Vagina (tissue), 2 donors: Measurements from ENCODE around the gene FREM2.

Experiments used
- POLR2AphosphoS5 ChIP-seq, 2 donors: sonication (generic); formaldehyde crosslinking; IDR thresholded peaks; one replicate each; pipeline ENCODE4 v1.9.0; 2017; ENCODE audit warnings: antibody characterized with exemption in 2 of 2, mild to moderate bottlenecking in 2 of 2, low read depth in 1 of 2; ENCODE audit not compliant: insufficient read depth in 1 of 2
- TF ChIP-seq, protein P1 (sequence below), 3 experiments: fragments of 450-650 bp in 2 of 3; fragments of 200-600 bp in 1 of 3; sonication (generic) in 1 of 3; IDR thresholded peaks; one replicate each; pipeline ENCODE4 v1.5.1; 2017 to 2019; ENCODE audit warnings: antibody characterized with exemption in 3 of 3, mild to moderate bottlenecking in 2 of 3, moderate library complexity in 2 of 3

DNA sequence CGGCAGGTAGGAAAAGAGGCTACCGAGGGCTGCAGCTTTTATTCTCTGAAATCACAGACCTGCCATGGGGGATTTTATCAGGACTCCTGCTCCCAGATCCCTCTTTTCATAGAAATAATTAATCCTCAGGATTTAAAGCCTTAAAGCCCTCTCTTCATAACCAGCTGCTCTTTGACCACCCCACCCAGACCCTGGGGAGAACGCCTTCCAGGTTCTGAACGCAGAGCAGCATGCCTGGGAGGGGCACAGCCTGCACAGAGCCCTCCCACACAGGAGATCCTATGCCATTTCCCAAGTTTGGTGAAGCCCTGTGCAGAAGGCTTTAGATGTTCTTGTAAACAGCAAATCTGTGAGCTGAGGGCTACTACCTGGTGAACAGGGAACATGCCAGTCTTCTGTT is 212.7 kb downstream of the FREM2 start:
- TF ChIP-seq, protein P1, sequence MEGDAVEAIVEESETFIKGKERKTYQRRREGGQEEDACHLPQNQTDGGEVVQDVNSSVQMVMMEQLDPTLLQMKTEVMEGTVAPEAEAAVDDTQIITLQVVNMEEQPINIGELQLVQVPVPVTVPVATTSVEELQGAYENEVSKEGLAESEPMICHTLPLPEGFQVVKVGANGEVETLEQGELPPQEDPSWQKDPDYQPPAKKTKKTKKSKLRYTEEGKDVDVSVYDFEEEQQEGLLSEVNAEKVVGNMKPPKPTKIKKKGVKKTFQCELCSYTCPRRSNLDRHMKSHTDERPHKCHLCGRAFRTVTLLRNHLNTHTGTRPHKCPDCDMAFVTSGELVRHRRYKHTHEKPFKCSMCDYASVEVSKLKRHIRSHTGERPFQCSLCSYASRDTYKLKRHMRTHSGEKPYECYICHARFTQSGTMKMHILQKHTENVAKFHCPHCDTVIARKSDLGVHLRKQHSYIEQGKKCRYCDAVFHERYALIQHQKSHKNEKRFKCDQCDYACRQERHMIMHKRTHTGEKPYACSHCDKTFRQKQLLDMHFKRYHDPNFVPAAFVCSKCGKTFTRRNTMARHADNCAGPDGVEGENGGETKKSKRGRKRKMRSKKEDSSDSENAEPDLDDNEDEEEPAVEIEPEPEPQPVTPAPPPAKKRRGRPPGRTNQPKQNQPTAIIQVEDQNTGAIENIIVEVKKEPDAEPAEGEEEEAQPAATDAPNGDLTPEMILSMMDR (IDR thresholded peaks at IDR 0.05): no peak
- no peak for TF ChIP-seq POLR2AphosphoS5 (IDR thresholded peaks at IDR 0.05; ENCODE audit: insufficient read depth in 1 of 2, low read depth in 1 of 2)
